Measurements from ENCODE around the gene ANKRD60.

The ANKRD60 gene

GRCh38 chr20:58194175-58194791 is 34.2 kb downstream of the ANKRD60 start:
- no peak for DNase-seq (ENCODE audit: low read depth, low spot score)

- DNase-seq (ENCODE audit: low read depth, low spot score), result peak; percentile 44
Observed at GRCh38 chr20:58192567-58192966, 35.9 kb downstream of the ANKRD60 start.

- DNase-seq (ENCODE audit: low read depth, low spot score), result no peak
Observed at GRCh38 chr20:58192065-58192464, 36.4 kb downstream of the ANKRD60 start.

GRCh38 chr20:58188527-58188926 is 39.9 kb downstream of the ANKRD60 start:
- DNase-seq (ENCODE audit: low read depth, low spot score), result peak; percentile 29

- DNase-seq (ENCODE audit: low read depth, low spot score), result no peak
Observed at GRCh38 chr20:58184984-58185383, 43.5 kb downstream of the ANKRD60 start.

GRCh38 chr20:58184063-58184462 is 44.4 kb downstream of the ANKRD60 start:
- no peak for DNase-seq (ENCODE audit: low read depth, low spot score)

GRCh38 chr20:58182521-58183140 is 45.8 kb downstream of the ANKRD60 start:
- DNase-seq (ENCODE audit: low read depth, low spot score), result no peak

GRCh38 chr20:58179432-58180099 is 48.9 kb downstream of the ANKRD60 start:
- peak; percentile 82 for DNase-seq (ENCODE audit: low read depth, low spot score)

GRCh38 chr20:58179083-58179431 is 49.4 kb downstream of the ANKRD60 start:
- DNase-seq (ENCODE audit: low read depth, low spot score), result no peak

- DNase-seq (ENCODE audit: low read depth, low spot score), result no peak
Observed at GRCh38 chr20:58177799-58178198, 50.7 kb downstream of the ANKRD60 start.

- DNase-seq (ENCODE audit: low read depth, low spot score), result no peak
Observed at GRCh38 chr20:58175836-58176235, 52.6 kb downstream of the ANKRD60 start.

GRCh38 chr20:58175425-58175824 is 53.0 kb downstream of the ANKRD60 start:
- no peak for DNase-seq (ENCODE audit: low read depth, low spot score)

- peak; percentile 49 for DNase-seq (ENCODE audit: low read depth, low spot score)
Observed at GRCh38 chr20:58174708-58175280, 53.7 kb downstream of the ANKRD60 start.

- DNase-seq (ENCODE audit: low read depth, low spot score), result no peak
Observed at GRCh38 chr20:58173930-58174707, 54.3 kb downstream of the ANKRD60 start.

- DNase-seq (ENCODE audit: low read depth, low spot score), result no peak
Observed at GRCh38 chr20:58173091-58173490, 55.4 kb downstream of the ANKRD60 start.

- DNase-seq (ENCODE audit: low read depth, low spot score), result no peak
Observed at GRCh38 chr20:58171796-58172425, 56.5 kb downstream of the ANKRD60 start.

GRCh38 chr20:58169450-58169849 is 59.0 kb downstream of the ANKRD60 start:
- peak; percentile 23 for DNase-seq (ENCODE audit: low read depth, low spot score)

- DNase-seq (ENCODE audit: low read depth, low spot score), result no peak
Observed at GRCh38 chr20:58168843-58169242, 59.6 kb downstream of the ANKRD60 start.

GRCh38 chr20:58167759-58168158 is 60.7 kb downstream of the ANKRD60 start:
- DNase-seq (ENCODE audit: low read depth, low spot score), result no peak
